Hematopoietic multipotent progenitor cell treated with erythropoietin and hydrocortisone succinate and interleukin-3 and kit ligand, for 15 days (in vitro differentiated cells): Measurements from ENCODE around the gene KIAA0408.
"Not testable (repeated sequence)": the region's sequence is repeated elsewhere in the genome, so short reads cannot be mapped to it uniquely, and the experiment has no call there.

ENCODE experiments used
- DNase-seq: peaks from one replicate; pipeline ENCODE4 v3.0.0-alpha.2; 2015; ENCODE audit warnings: low spot score

The KIAA0408 gene

DNA sequence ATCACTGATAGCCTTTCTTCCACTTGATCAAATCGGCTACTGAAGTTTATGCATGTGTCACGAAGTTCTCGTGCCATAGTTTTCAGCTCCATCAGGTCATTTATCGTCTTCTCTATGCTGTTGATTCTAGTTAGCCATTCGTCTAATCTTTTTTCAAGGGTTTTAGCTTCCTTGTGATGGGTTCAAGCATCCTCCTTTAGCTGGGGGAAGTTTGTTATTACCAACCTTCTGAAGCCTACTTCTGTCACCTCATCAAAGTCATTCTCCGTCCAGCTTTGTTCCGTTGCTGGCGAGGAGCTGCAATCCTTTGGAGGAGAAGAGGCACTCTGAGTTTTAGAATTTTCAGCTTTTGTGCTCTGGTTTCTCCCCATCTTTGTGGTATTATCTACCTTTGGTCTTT lies 47.2 kb downstream of the KIAA0408 start:
- DNase-seq: not testable (repeated sequence)
